Body of pancreas (tissue), 4 donors: Measurements from ENCODE around the gene PRSS2. TPM values are rescaled to one million over a fixed set of nuclear protein-coding genes. Genes with fewer than 3 reads are reported as not detected.

Source experiments
- ATAC-seq: fragments of 150-250 bp; one replicate; pipeline ENCODE4 v1.9.1; 2016
- DNase-seq, 4 donors: peaks; one replicate each; pipeline ENCODE4 v3.0.0-alpha.2; 2019
- H3K27ac ChIP-seq, 4 donors: fragments of 200-600 bp; sonication (generic); 1 replicate in 3 of 4; 2 replicates in 1 of 4; pipeline versions ENCODE4 v1.5.1 to v1.6.1; 2016 to 2019; ENCODE audit warnings: mild to moderate bottlenecking in 1 of 4, mixed read lengths in 1 of 4, moderate library complexity in 1 of 4
- H3K27me3 ChIP-seq, 2 donors: fragments of 200-600 bp; sonication (generic); one replicate each; pipeline ENCODE4 v1.6.0; 2016; ENCODE audit warnings: mild to moderate bottlenecking in 1 of 2
- H3K36me3 ChIP-seq, 2 donors: fragments of 200-600 bp; sonication (generic); replicated peaks in 1 of 2; 2 replicates each; pipeline ENCODE4 v1.5.1; 2016; ENCODE audit warnings: low read depth in 2 of 2; ENCODE audit not compliant: insufficient read depth in 1 of 2
- H3K4me1 ChIP-seq: fragments of 200-600 bp; sonication (generic); one replicate; pipeline ENCODE4 v1.6.0; 2016
- H3K4me3 ChIP-seq, 2 donors: fragments of 200-600 bp; sonication (generic); 1 replicate in 1 of 2; 2 replicates in 1 of 2; pipeline ENCODE4 v1.5.1; 2016 to 2019
- H3K9me3 ChIP-seq, 3 donors: fragments of 200-600 bp; sonication (generic); 1 replicate in 2 of 3; 2 replicates in 1 of 3; pipeline ENCODE4 v1.5.1; 2016
- POLR2A ChIP-seq, 3 donors: fragments of 450-650 bp; IDR thresholded peaks; one replicate each; pipeline ENCODE4 v1.6.1; 2016; ENCODE audit warnings: antibody characterized with exemption in 3 of 3, mild to moderate bottlenecking in 2 of 3
- WGBS, 2 donors: methylation state at CpG; one replicate each; pipeline ENCODE4 v1.1.5; 2017; 5-methylcytosine and 5-hydroxymethylcytosine counted together
- intact Hi-C: fragments of 100-400 bp; cut with DNase I; formaldehyde crosslinking; loops from one replicate; pipeline ENCODE4 v1.15.1; 2023
- total RNA-seq, 2 donors: library from RNA; depleted of rRNA; stranded (reverse); fragments of >200 nt; gene quantifications; one replicate each; pipeline ENCODE4 v1.1.0, GENCODE V29; 2016
- TF ChIP-seq, protein P1 (sequence below), 7 experiments: fragments of 450-650 bp in 4 of 7; fragments of 200-600 bp in 3 of 7; sonication (generic) in 3 of 7; IDR thresholded peaks; one replicate each; pipeline ENCODE4 v1.5.1; 2016 to 2019; ENCODE audit warnings: antibody characterized with exemption in 7 of 7

PRSS2 gene
- total RNA-seq, 2 donors from 2014 or later, result 15,993 to 74,693 TPM

DNA sequence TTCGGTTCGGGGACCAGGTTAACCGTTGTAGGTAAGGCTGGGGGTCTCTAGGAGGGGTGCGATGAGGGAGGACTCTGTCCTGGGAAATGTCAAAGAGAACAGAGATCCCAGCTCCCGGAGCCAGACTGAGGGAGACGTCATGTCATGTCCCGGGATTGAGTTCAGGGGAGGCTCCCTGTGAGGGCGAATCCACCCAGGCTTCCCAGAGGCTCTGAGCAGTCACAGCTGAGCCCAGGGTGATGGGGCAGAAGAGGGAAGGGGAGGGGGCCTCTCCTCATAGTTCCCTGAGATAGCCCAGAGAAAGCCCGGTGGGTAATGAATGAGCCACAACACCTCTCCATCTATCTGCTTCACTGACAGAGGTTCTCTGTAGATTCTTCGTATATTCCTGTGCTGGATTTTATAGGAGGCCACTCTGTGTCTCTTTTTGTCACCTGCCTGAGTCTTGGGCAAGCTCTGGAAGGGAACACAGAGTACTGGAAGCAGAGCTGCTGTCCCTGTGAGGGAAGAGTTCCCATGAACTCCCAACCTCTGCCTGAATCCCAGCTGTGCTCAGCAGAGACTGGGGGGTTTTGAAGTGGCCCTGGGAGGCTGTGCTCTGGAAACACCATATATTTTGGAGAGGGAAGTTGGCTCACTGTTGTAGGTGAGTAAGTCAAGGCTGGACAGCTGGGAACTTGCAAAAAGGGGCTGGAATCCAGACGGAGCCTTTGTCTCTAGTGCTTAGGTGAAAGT is 16.4 kb downstream of the PRSS2 start:
- intact Hi-C loops, result loop anchor here (10.0 kb wide), 3 partner anchors 112 to 262 kb away; no protein-coding TSS in a partner anchor
- Histone ChIP-seq H3K27me3 (no peaks in the 10 kb centered on the region), H3K27ac (no peak overlapping the region), H3K36me3 (no peaks in the 10 kb centered on the region), H3K4me3 (no peak overlapping the region), H3K9me3 (no peaks in the 10 kb centered on the region), H3K4me1 (peaks cover 9% of the 10 kb centered on the region)
- ATAC-seq (no peak), DNase-seq (no peak)
- WGBS, 2 donors, result 71 to 84% methylated on average over 11 of the region's 11 CpGs
- TF ChIP-seq POLR2A (IDR thresholded peaks at IDR 0.05), result no peak
- TF ChIP-seq, protein P1, sequence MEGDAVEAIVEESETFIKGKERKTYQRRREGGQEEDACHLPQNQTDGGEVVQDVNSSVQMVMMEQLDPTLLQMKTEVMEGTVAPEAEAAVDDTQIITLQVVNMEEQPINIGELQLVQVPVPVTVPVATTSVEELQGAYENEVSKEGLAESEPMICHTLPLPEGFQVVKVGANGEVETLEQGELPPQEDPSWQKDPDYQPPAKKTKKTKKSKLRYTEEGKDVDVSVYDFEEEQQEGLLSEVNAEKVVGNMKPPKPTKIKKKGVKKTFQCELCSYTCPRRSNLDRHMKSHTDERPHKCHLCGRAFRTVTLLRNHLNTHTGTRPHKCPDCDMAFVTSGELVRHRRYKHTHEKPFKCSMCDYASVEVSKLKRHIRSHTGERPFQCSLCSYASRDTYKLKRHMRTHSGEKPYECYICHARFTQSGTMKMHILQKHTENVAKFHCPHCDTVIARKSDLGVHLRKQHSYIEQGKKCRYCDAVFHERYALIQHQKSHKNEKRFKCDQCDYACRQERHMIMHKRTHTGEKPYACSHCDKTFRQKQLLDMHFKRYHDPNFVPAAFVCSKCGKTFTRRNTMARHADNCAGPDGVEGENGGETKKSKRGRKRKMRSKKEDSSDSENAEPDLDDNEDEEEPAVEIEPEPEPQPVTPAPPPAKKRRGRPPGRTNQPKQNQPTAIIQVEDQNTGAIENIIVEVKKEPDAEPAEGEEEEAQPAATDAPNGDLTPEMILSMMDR (IDR thresholded peaks at IDR 0.05), result no peak

DNA sequence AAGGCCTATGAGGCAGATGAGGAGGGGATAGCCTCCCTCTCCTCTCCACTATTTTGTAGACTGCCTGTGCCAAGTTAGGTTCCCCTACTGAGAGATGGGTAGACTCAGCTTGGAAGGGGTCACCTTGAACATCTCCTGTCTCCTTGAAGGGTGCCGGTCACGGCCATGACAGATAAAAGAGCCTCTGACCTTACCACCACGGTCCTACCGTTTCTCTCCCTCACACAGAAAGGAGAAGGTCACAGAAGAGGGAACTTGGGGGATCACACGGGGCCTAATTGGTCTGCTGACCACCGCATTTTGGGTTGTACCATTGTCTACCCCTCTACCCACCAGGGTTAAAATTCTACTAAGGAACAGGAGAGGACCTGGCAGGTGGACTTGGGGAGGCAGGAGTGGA is 17.0 kb downstream of the PRSS2 start:
- ATAC-seq (no peak), DNase-seq (no peak)
- Histone ChIP-seq H3K4me3 (no peak overlapping the region), H3K27ac (no peak overlapping the region), H3K9me3 (no peaks in the 10 kb centered on the region), H3K4me1 (peaks cover 7% of the 10 kb centered on the region), H3K36me3 (no peaks in the 10 kb centered on the region), H3K27me3 (no peaks in the 10 kb centered on the region)
- intact Hi-C loops, result loop anchor here (10.0 kb wide), 3 partner anchors 113 to 263 kb away; no protein-coding TSS in a partner anchor
- 65 to 96% methylated on average over 6 of the region's 6 CpGs for WGBS, 2 donors
- TF ChIP-seq POLR2A (IDR thresholded peaks at IDR 0.05), result no peak
- TF ChIP-seq, protein P1 (IDR thresholded peaks at IDR 0.05), result no peak

DNA sequence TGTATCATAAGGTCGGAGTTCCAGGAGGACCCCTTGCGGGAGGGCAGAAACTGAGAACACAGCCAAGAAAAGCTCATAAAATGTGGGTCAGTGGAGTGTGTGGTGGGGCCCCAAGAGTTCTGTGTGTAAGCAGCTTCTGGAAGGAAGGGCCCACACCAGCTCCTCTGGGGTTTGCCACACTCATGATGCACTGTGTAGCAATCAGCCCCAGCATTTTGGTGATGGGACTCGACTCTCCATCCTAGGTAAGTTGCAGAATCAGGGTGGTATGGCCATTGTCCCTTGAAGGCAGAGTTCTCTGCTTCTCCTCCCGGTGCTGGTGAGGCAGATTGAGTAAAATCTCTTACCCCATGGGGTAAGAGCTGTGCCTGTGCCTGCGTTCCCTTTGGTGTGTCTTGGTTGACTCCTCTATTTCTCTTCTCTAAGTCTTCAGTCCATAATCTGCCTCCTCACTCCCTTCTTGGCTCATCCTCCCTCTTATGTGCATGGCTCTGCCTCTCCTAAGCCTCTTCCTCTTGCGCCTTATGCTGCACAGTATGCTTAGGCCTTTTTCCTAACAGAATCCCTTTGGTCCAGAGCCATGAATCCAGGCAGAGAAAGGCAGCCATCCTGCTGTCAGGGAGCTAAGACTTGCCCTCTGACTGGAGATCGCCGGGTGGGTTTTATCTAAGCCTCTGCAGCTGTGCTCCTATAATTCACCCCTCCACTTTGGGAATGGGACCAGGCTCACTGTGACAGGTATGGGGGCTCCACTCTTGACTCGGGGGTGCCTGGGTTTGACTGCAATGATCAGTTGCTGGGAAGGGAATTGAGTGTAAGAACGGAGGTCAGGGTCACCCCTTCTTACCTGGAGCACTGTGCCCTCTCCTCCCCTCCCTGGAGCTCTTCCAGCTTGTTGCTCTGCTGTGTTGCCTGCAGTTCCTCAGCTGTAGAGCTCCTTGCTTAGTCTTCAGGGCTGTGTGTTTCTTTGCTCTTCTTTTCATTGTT is 17.8 kb downstream of the PRSS2 start:
- no peak for DNase-seq
- Histone ChIP-seq H3K27ac (no peak overlapping the region), H3K36me3 (no peaks in the 10 kb centered on the region), H3K4me1 (peaks cover under 1% of the 10 kb centered on the region), H3K27me3 (no peaks in the 10 kb centered on the region), H3K9me3 (no peaks in the 10 kb centered on the region), H3K4me3 (no peak overlapping the region)
- TF ChIP-seq, protein P1 (IDR thresholded peaks at IDR 0.05), result no peak
- no peak for TF ChIP-seq POLR2A (IDR thresholded peaks at IDR 0.05)
- ATAC-seq, result no peak
- intact Hi-C loops, result loop anchor here (10.0 kb wide), 3 partner anchors 114 to 264 kb away; no protein-coding TSS in a partner anchor
- WGBS, 2 donors, result 82 to 84% methylated on average over 10 of the region's 10 CpGs

DNA sequence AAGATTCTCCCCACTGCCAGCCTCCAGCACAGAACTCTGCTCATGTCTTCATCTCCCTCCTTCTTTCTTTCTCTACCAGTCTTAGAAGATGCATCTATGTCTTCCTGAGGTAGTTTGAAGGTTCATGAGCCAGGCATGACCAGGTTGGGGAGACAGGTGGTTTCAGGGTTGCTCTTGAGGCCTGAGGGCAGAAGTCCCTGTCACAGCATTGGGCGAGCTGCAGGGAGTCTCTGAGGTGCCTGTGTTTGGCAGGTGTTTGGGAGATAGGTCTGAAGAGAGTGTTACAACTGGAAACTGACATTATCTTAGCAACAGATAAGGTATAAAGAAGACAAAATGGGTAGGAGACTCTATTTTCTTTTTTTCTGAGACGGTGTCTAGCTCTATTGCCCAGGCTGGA is 18.7 kb downstream of the PRSS2 start:
- Histone ChIP-seq H3K36me3 (no peaks in the 10 kb centered on the region), H3K4me3 (no peak overlapping the region), H3K27me3 (no peaks in the 10 kb centered on the region), H3K9me3 (no peaks in the 10 kb centered on the region), H3K27ac (no peak overlapping the region), H3K4me1 (no peaks in the 10 kb centered on the region)
- ATAC-seq (no peak), DNase-seq (no peak)
- TF ChIP-seq POLR2A (IDR thresholded peaks at IDR 0.05), result no peak
- TF ChIP-seq, protein P1 (IDR thresholded peaks at IDR 0.05), result no peak
- intact Hi-C loops, result loop anchor here (10.0 kb wide), 3 partner anchors 115 to 265 kb away; no protein-coding TSS in a partner anchor
- WGBS, 2 donors, result 82 to 92% methylated on average over 2 of the region's 2 CpGs
